Parathyroid adenoma (tissue), 2 donors: Measurements from ENCODE around the gene PAGR1.

Experiments used
- H2AFZ ChIP-seq: fragments of 300-600 bp; sonication (generic); one replicate; pipeline ENCODE4 v1.7.0; 2017; ENCODE audit warnings: antibody characterized with exemption, mild to moderate bottlenecking
- H3K27ac ChIP-seq: fragments of 300-600 bp; sonication (generic); one replicate; pipeline ENCODE4 v1.7.0; 2017
- H3K27me3 ChIP-seq: fragments of 300-600 bp; sonication (generic); one replicate; pipeline ENCODE4 v1.7.0; 2017; ENCODE audit warnings: low read length; ENCODE audit not compliant: control insufficient read depth, insufficient read depth
- H3K36me3 ChIP-seq: fragments of 300-600 bp; sonication (generic); one replicate; pipeline ENCODE4 v1.7.0; 2017; ENCODE audit warnings: low read length; ENCODE audit not compliant: control insufficient read depth, insufficient read depth
- H3K4me1 ChIP-seq: fragments of 300-600 bp; sonication (generic); one replicate; pipeline ENCODE4 v1.7.0; 2017; ENCODE audit warnings: control low read depth
- H3K4me2 ChIP-seq: fragments of 300-600 bp; sonication (generic); one replicate; pipeline ENCODE4 v1.7.0; 2017; ENCODE audit warnings: low read length
- H3K4me3 ChIP-seq: fragments of 300-600 bp; sonication (generic); one replicate; pipeline ENCODE4 v1.7.0; 2017; ENCODE audit warnings: low read depth, low read length
- H3K79me2 ChIP-seq: fragments of 300-600 bp; sonication (generic); one replicate; pipeline ENCODE4 v1.7.0; 2017; ENCODE audit warnings: control low read depth
- H3K9ac ChIP-seq: fragments of 300-600 bp; sonication (generic); one replicate; pipeline ENCODE4 v1.7.0; 2017; ENCODE audit warnings: mild to moderate bottlenecking
- H3K9me3 ChIP-seq: fragments of 300-600 bp; sonication (generic); one replicate; pipeline ENCODE4 v1.7.0; 2017; ENCODE audit warnings: low read length; ENCODE audit not compliant: control insufficient read depth
- TF ChIP-seq, protein P1 (sequence below): fragments of 300-600 bp; sonication (generic); IDR thresholded peaks from one replicate; pipeline ENCODE4 v1.7.0; 2017; ENCODE audit warnings: antibody characterized with exemption, mild to moderate bottlenecking
- donor health status: primary hyperparathyroidism.

The PAGR1 gene

GRCh38 chr16:29837841-29838240, 21.9 kb downstream of the PAGR1 start:
- H2AFZ ChIP-seq = no peak overlapping the region
- TF ChIP-seq, protein P1, sequence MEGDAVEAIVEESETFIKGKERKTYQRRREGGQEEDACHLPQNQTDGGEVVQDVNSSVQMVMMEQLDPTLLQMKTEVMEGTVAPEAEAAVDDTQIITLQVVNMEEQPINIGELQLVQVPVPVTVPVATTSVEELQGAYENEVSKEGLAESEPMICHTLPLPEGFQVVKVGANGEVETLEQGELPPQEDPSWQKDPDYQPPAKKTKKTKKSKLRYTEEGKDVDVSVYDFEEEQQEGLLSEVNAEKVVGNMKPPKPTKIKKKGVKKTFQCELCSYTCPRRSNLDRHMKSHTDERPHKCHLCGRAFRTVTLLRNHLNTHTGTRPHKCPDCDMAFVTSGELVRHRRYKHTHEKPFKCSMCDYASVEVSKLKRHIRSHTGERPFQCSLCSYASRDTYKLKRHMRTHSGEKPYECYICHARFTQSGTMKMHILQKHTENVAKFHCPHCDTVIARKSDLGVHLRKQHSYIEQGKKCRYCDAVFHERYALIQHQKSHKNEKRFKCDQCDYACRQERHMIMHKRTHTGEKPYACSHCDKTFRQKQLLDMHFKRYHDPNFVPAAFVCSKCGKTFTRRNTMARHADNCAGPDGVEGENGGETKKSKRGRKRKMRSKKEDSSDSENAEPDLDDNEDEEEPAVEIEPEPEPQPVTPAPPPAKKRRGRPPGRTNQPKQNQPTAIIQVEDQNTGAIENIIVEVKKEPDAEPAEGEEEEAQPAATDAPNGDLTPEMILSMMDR = no peak
- H3K79me2 ChIP-seq = no peaks in the 10 kb centered on the region
- H3K36me3 ChIP-seq = no peaks in the 10 kb centered on the region
- H3K4me2 ChIP-seq = no peak overlapping the region
- H3K27me3 ChIP-seq = no peaks in the 10 kb centered on the region
- H3K27ac ChIP-seq = no peak overlapping the region
- H3K4me3 ChIP-seq = no peak overlapping the region
- no peak overlapping the region for H3K9ac ChIP-seq
- peaks cover 7% of the 10 kb centered on the region for H3K4me1 ChIP-seq
- no peaks in the 10 kb centered on the region for H3K9me3 ChIP-seq

GRCh38 chr16:29839822-29840221, 23.9 kb downstream of the PAGR1 start:
- Histone ChIP-seq H3K27ac (no peak overlapping the region), H3K4me1 (peaks cover 7% of the 10 kb centered on the region), H3K9me3 (no peaks in the 10 kb centered on the region), H3K79me2 (no peaks in the 10 kb centered on the region), H2AFZ (no peak overlapping the region), H3K4me2 (no peak overlapping the region), H3K4me3 (no peak overlapping the region), H3K36me3 (no peaks in the 10 kb centered on the region), H3K27me3 (no peaks in the 10 kb centered on the region), H3K9ac (no peak overlapping the region)
- TF ChIP-seq, protein P1 = no peak

- Histone ChIP-seq H2AFZ (no peak overlapping the region), H3K27me3 (no peaks in the 10 kb centered on the region), H3K4me2 (no peak overlapping the region), H3K79me2 (no peaks in the 10 kb centered on the region), H3K9ac (no peak overlapping the region), H3K4me3 (no peak overlapping the region), H3K27ac (no peak overlapping the region), H3K36me3 (no peaks in the 10 kb centered on the region), H3K9me3 (no peaks in the 10 kb centered on the region), H3K4me1 (peaks cover 7% of the 10 kb centered on the region)
- TF ChIP-seq, protein P1 = no peak
Measured at GRCh38 chr16:29840240-29840639, 24.3 kb downstream of the PAGR1 start.

GRCh38 chr16:29841631-29842030, 25.7 kb downstream of the PAGR1 start:
- H3K4me3 ChIP-seq = no peak overlapping the region
- H3K27me3 ChIP-seq = no peaks in the 10 kb centered on the region
- peaks cover 7% of the 10 kb centered on the region for H3K4me1 ChIP-seq
- no peak overlapping the region for H3K4me2 ChIP-seq
- no peak overlapping the region for H3K9ac ChIP-seq
- no peak overlapping the region for H3K27ac ChIP-seq
- no peaks in the 10 kb centered on the region for H3K9me3 ChIP-seq
- TF ChIP-seq, protein P1 = no peak
- no peak overlapping the region for H2AFZ ChIP-seq
- no peaks in the 10 kb centered on the region for H3K36me3 ChIP-seq
- H3K79me2 ChIP-seq = no peaks in the 10 kb centered on the region

GRCh38 chr16:29842732-29843346, 26.9 kb downstream of the PAGR1 start:
- Histone ChIP-seq H3K4me1 (peaks cover 7% of the 10 kb centered on the region), H3K36me3 (no peaks in the 10 kb centered on the region), H3K27ac (no peak overlapping the region), H3K79me2 (no peaks in the 10 kb centered on the region), H2AFZ (no peak overlapping the region), H3K4me3 (no peak overlapping the region), H3K9me3 (no peaks in the 10 kb centered on the region), H3K4me2 (no peak overlapping the region), H3K9ac (no peak overlapping the region), H3K27me3 (no peaks in the 10 kb centered on the region)
- TF ChIP-seq, protein P1 = no peak
